IMR-90 (cell line): ENCODE measurements around the gene ATRNL1. TPM values are rescaled to one million over a fixed set of nuclear protein-coding genes. Genes with fewer than 3 reads are reported as not detected.

Experiments used
- ATAC-seq: fragments of 200-7000 bp; cut with Tn5 transposase; 2 replicates; pipeline ENCODE4 v1.9.1; 2020; ENCODE audit warnings: low read depth, mild to moderate bottlenecking, moderate library complexity
- BruUV-seq: library from RNA; stranded (reverse); fragments of 400-500 nt; replicated peaks from 2 replicates; lab custom pipeline; 2021; lab: Mats Ljungman, UMichigan
- CTCF ChIA-PET: fragments of 300-600 bp; formaldehyde crosslinking; extraction: SDS; loops from one replicate; lab custom pipeline; 2021; ENCODE audit warnings: antibody characterized with exemption; lab: Yijun Ruan, JAX
- POLR2A ChIA-PET: fragments of 300-600 bp; sonication (Branson Sonifier 250); formaldehyde crosslinking; loops from one replicate; lab custom pipeline; 2022; ENCODE audit warnings: antibody characterized with exemption; ENCODE audit not compliant: unreplicated experiment; lab: Charles Lee
- DNase-seq: peaks from one replicate; pipeline ENCODE4 v3.0.0; 2013
- H2AFZ ChIP-seq: replicated peaks from 2 replicates; pipeline ENCODE3; 2013; ENCODE audit warnings: low read length, mild to moderate bottlenecking; ENCODE audit not compliant: poor library complexity
- H2AK5ac ChIP-seq: 2 replicates; pipeline ENCODE4 v1.6.1; 2013; ENCODE audit warnings: low read depth, low read length, inconsistent platforms
- H2AK9ac ChIP-seq: replicated peaks from 2 replicates; pipeline ENCODE3; 2013; ENCODE audit warnings: mild to moderate bottlenecking, low read depth, low read length, moderate library complexity; ENCODE audit not compliant: poor library complexity
- H2BK120ac ChIP-seq: 2 replicates; pipeline ENCODE4 v1.6.1; 2013; ENCODE audit warnings: low read depth, low read length, inconsistent platforms
- H2BK15ac ChIP-seq: 3 replicates; pipeline ENCODE4 v1.6.1; 2013; ENCODE audit warnings: low read depth, low read length, inconsistent platforms
- H2BK20ac ChIP-seq: 2 replicates; pipeline ENCODE4 v1.6.1; 2013; ENCODE audit warnings: low read depth, mild to moderate bottlenecking, inconsistent platforms, low read length, moderate library complexity
- H2BK5ac ChIP-seq: 2 replicates; pipeline ENCODE4 v1.6.1; 2013; ENCODE audit warnings: mild to moderate bottlenecking, low read depth, low read length, inconsistent platforms; ENCODE audit not compliant: poor library complexity, severe bottlenecking
- H3K14ac ChIP-seq: replicated peaks from 2 replicates; pipeline ENCODE4 v1.6.1; 2013; ENCODE audit warnings: low read depth, low read length, inconsistent platforms
- H3K18ac ChIP-seq: 2 replicates; pipeline ENCODE4 v1.6.1; 2013; ENCODE audit warnings: low read depth, low read length, control low read depth
- H3K23ac ChIP-seq: 2 replicates; pipeline ENCODE4 v1.6.1; 2013; ENCODE audit warnings: low read depth, low read length, inconsistent platforms
- H3K27ac ChIP-seq: 2 replicates; pipeline ENCODE4 v1.5.1; 2013; ENCODE audit warnings: mild to moderate bottlenecking, control low read depth, low read length; ENCODE audit not compliant: insufficient read depth
- H3K27me3 ChIP-seq: 2 replicates; pipeline ENCODE4 v1.6.1; 2013; ENCODE audit warnings: low read length; ENCODE audit not compliant: control insufficient read depth, insufficient read depth
- H3K36me3 ChIP-seq: 2 replicates; pipeline ENCODE4 v1.6.1; 2013; ENCODE audit warnings: low read length, mixed read lengths; ENCODE audit not compliant: control insufficient read depth, insufficient read depth
- H3K4ac ChIP-seq: 2 replicates; pipeline ENCODE4 v1.6.1; 2013; ENCODE audit warnings: low read depth, low read length, inconsistent platforms
- H3K4me1 ChIP-seq: 2 replicates; pipeline ENCODE4 v1.6.1; 2013; ENCODE audit warnings: low read length, mixed read lengths; ENCODE audit not compliant: control insufficient read depth, insufficient read depth
- H3K4me2 ChIP-seq: 2 replicates; pipeline ENCODE4 v1.6.1; 2013; ENCODE audit warnings: low read depth, mild to moderate bottlenecking, control low read depth, low read length, moderate library complexity
- H3K4me3 ChIP-seq: 2 replicates; pipeline ENCODE4 v1.5.1; 2013; ENCODE audit warnings: low read depth, mild to moderate bottlenecking, control low read depth, low read length, moderate library complexity; ENCODE audit not compliant: insufficient read depth
- H3K56ac ChIP-seq: 2 replicates; pipeline ENCODE4 v1.6.1; 2013; ENCODE audit warnings: low read length, inconsistent platforms; ENCODE audit not compliant: insufficient read depth; ENCODE audit errors: extremely low read depth
- H3K79me1 ChIP-seq, 2 experiments: 2 replicates each; pipeline ENCODE4 v1.6.1; 2013; ENCODE audit warnings: low read length in 2 of 2, inconsistent platforms in 1 of 2, low read depth in 1 of 2
- H3K9ac ChIP-seq: 2 replicates; pipeline ENCODE4 v1.6.1; 2013; ENCODE audit warnings: low read depth, low read length, control low read depth
- H3K9me1 ChIP-seq: 2 replicates; pipeline ENCODE4 v1.6.1; 2013; ENCODE audit warnings: low read length, inconsistent platforms; ENCODE audit not compliant: insufficient read depth
- H3K9me3 ChIP-seq: 2 replicates; pipeline ENCODE4 v1.6.1; 2013; ENCODE audit warnings: low read length; ENCODE audit not compliant: control insufficient read depth, insufficient read depth
- H4K20me1 ChIP-seq: 2 replicates; pipeline ENCODE4 v1.6.1; 2013; ENCODE audit warnings: low read length, inconsistent platforms; ENCODE audit not compliant: insufficient read depth
- H4K5ac ChIP-seq: 2 replicates; pipeline ENCODE4 v1.6.1; 2013; ENCODE audit warnings: mild to moderate bottlenecking, low read depth, low read length, control low read depth
- H4K8ac ChIP-seq, 2 experiments: 2 replicates each; pipeline ENCODE4 v1.6.1; 2013; ENCODE audit warnings: low read depth in 2 of 2, low read length in 2 of 2, control low read depth in 1 of 2, inconsistent platforms in 1 of 2
- H4K91ac ChIP-seq: 2 replicates; pipeline ENCODE4 v1.6.1; 2013; ENCODE audit warnings: low read depth, low read length, inconsistent platforms; ENCODE audit not compliant: insufficient read depth
- BHLHE40 ChIP-seq: fragments of 150-350 bp; IDR thresholded peaks from 2 replicates; pipeline ENCODE4 v1.6.1; 2016; ENCODE audit warnings: mild to moderate bottlenecking, low read depth, low read length
- CEBPB ChIP-seq: IDR thresholded peaks from 2 replicates; pipeline ENCODE4 v1.6.1; 2012; ENCODE audit warnings: low read depth, low read length, improper control_type of control experiment
- CHD1 ChIP-seq: IDR thresholded peaks from 2 replicates; pipeline ENCODE4 v1.6.1; 2012; ENCODE audit warnings: low read depth, low read length, improper control_type of control experiment
- ELK1 ChIP-seq: fragments of 150-350 bp; IDR thresholded peaks from 2 replicates; pipeline ENCODE4 v1.6.1; 2016; ENCODE audit warnings: low read depth, mild to moderate bottlenecking, low read length, moderate library complexity, borderline replicate concordance
- FOS ChIP-seq: fragments of 150-350 bp; IDR thresholded peaks from 2 replicates; pipeline ENCODE4 v1.6.1; 2016; ENCODE audit warnings: low read depth, low read length
- MAFK ChIP-seq: IDR thresholded peaks from 2 replicates; pipeline ENCODE4 v1.6.1; 2012; ENCODE audit warnings: low read depth, low read length, improper control_type of control experiment
- MAZ ChIP-seq: IDR thresholded peaks from 2 replicates; pipeline ENCODE4 v1.6.1; 2012; ENCODE audit warnings: low read depth, mild to moderate bottlenecking, low read length, improper control_type of control experiment, moderate library complexity, borderline replicate concordance
- NFE2L2 ChIP-seq: fragments of 150-350 bp; IDR thresholded peaks from 2 replicates; pipeline ENCODE4 v1.6.1; 2016; ENCODE audit warnings: low read depth, mild to moderate bottlenecking, low read length
- RAD21 ChIP-seq: IDR thresholded peaks from 2 replicates; pipeline ENCODE4 v1.6.1; 2012; ENCODE audit warnings: low read length, improper control_type of control experiment
- RCOR1 ChIP-seq: IDR thresholded peaks from 2 replicates; pipeline ENCODE4 v1.6.1; 2012; ENCODE audit warnings: mild to moderate bottlenecking, low read length, improper control_type of control experiment; ENCODE audit not compliant: insufficient replicate concordance
- USF2 ChIP-seq: fragments of 150-350 bp; IDR thresholded peaks from 2 replicates; pipeline ENCODE4 v1.6.1; 2017; ENCODE audit warnings: mild to moderate bottlenecking, antibody characterized with exemption, low read length, low read depth
- WGBS, 2 experiments: methylation state at CpG; one replicate each; pipeline versions ENCODE4 v1.1.5 to v1.1.7; 2013; ENCODE audit warnings: missing lambda C conversion rate in 2 of 2; ENCODE audit not compliant: insufficient read length in 1 of 2; ENCODE audit errors: extremely low coverage in 2 of 2; 5-methylcytosine and 5-hydroxymethylcytosine counted together
- dilution Hi-C: fragments of 300-500 bp; cut with HindIII; formaldehyde crosslinking; loops from one replicate; pipeline ENCODE4 v1.14.3; 2018; ENCODE audit warnings: low sequenced_read_pairs; ENCODE audit not compliant: unreplicated experiment
- in situ Hi-C: fragments of 300-500 bp; cut with MboI; formaldehyde crosslinking; loops from 3 replicates; pipeline ENCODE4 v1.14.3; 2019; ENCODE audit warnings: low sequenced_read_pairs, inconsistent platforms, mixed read lengths
- intact Hi-C: fragments of 100-400 bp; cut with micrococcal nuclease; formaldehyde crosslinking; loops from 2 replicates; pipeline ENCODE4 v1.10.0; 2022
- polyA plus RNA-seq, 3 experiments: library from polyadenylated mRNA; depleted of rRNA; stranded (reverse); fragments of >200 nt; gene quantifications; 2 replicates each; pipeline ENCODE4 v1.2.3, GENCODE V29; 2012; ENCODE audit warnings: low replicate concordance in 1 of 3
- total RNA-seq: library from RNA; depleted of rRNA; stranded (reverse); fragments of >200 nt; gene quantifications from 2 replicates; pipeline ENCODE4 v1.2.3, GENCODE V29; 2012

Gene ATRNL1
- total and polyA plus RNA-seq, 2 of the 4 experiments (the other 2 are of a cell fraction) = 0.18 to 0.19 TPM

- no peaks in the 10 kb centered on the region for H3K9me1 ChIP-seq
- POLR2A ChIA-PET = no interaction called here
- no peak overlapping the region for H2AK9ac ChIP-seq
- dilution Hi-C loops = no loop called here
- no peaks in the 10 kb centered on the region for H3K4me1 ChIP-seq
- no peak overlapping the region for H3K18ac ChIP-seq
- no peak overlapping the region for H4K5ac ChIP-seq
- H2AK5ac ChIP-seq = no peak overlapping the region
- no peak overlapping the region for H3K14ac ChIP-seq
- H2BK20ac ChIP-seq = no peak overlapping the region
- no peaks in the 10 kb centered on the region for H4K20me1 ChIP-seq
- no peaks in the 10 kb centered on the region for H3K9me3 ChIP-seq
- no peak overlapping the region for H3K4me2 ChIP-seq
- no peak overlapping the region for H3K56ac ChIP-seq
- H4K91ac ChIP-seq = no peak overlapping the region
- no CpG with 5 or more reads among the region's 4 CpGs for WGBS, 2 experiments
- no peak overlapping the region for H2AFZ ChIP-seq
- CTCF ChIA-PET = no interaction called here
- intact Hi-C loops = no loop called here
- in situ Hi-C loops = no loop called here
- H2BK5ac ChIP-seq = no peak overlapping the region
- H3K27ac ChIP-seq = no peak overlapping the region
- H3K23ac ChIP-seq = no peak overlapping the region
- no peaks in the 10 kb centered on the region for H3K27me3 ChIP-seq
- ATAC-seq = no peak
- no peak overlapping the region for H3K4ac ChIP-seq
- TF ChIP-seq MAZ = no peak
- no peak for TF ChIP-seq BHLHE40
- TF ChIP-seq CHD1 = no peak
- TF ChIP-seq MAFK = no peak
- no peak for TF ChIP-seq USF2
- TF ChIP-seq NFE2L2 = no peak
- TF ChIP-seq CEBPB = no peak
- no peak for TF ChIP-seq RCOR1
- no peak for TF ChIP-seq RAD21
- TF ChIP-seq FOS = no peak
- TF ChIP-seq ELK1 = no peak
- H3K9ac ChIP-seq = no peak overlapping the region
- no TSS peak for BruUV-seq
- H2BK15ac ChIP-seq = no peak overlapping the region
- no peaks in the 10 kb centered on the region for H3K79me1 ChIP-seq
- no peak overlapping the region for H2BK120ac ChIP-seq
- H4K8ac ChIP-seq = no peak overlapping the region
- no peak for DNase-seq
- H3K36me3 ChIP-seq = no peaks in the 10 kb centered on the region
- H3K4me3 ChIP-seq = no peak overlapping the region
These were observed 531.3 kb downstream of the ATRNL1 start for GRCh38 chr10:115624448-115624847.
